Nephron progenitor cell (in vitro differentiated cells): ENCODE measurements around the gene AFAP1.

Source experiments
- DNase-seq: peaks from one replicate; pipeline ENCODE4 v3.0.0; 2021
- H3K27ac Mint-ChIP-seq: 2 replicates; pipeline ENCODE4 v1.8.0; 2021; ENCODE audit warnings: mild to moderate bottlenecking, moderate library complexity, mixed read lengths
- H3K27me3 Mint-ChIP-seq: 2 replicates; pipeline ENCODE4 v1.8.0; 2021; ENCODE audit warnings: mild to moderate bottlenecking, low read depth, mixed read lengths; ENCODE audit not compliant: poor library complexity
- H3K36me3 Mint-ChIP-seq: 2 replicates; pipeline ENCODE4 v1.8.0; 2021; ENCODE audit warnings: low read depth, mixed read lengths
- H3K4me1 Mint-ChIP-seq: 2 replicates; pipeline ENCODE4 v1.8.0; 2021; ENCODE audit warnings: mixed read lengths
- H3K4me3 Mint-ChIP-seq: 2 replicates; pipeline ENCODE4 v1.8.0; 2021; ENCODE audit warnings: mild to moderate bottlenecking, moderate library complexity, mixed read lengths
- H3K9me3 Mint-ChIP-seq: 2 replicates; pipeline ENCODE4 v1.8.0; 2021; ENCODE audit warnings: mild to moderate bottlenecking, moderate library complexity, mixed read lengths
- TF ChIP-seq, protein P1 (sequence below): fragments of 200-600 bp; sonication (generic); IDR thresholded peaks from 2 replicates; pipeline ENCODE4 v1.5.0; 2021; ENCODE audit warnings: antibody characterized with exemption

Gene AFAP1

DNA sequence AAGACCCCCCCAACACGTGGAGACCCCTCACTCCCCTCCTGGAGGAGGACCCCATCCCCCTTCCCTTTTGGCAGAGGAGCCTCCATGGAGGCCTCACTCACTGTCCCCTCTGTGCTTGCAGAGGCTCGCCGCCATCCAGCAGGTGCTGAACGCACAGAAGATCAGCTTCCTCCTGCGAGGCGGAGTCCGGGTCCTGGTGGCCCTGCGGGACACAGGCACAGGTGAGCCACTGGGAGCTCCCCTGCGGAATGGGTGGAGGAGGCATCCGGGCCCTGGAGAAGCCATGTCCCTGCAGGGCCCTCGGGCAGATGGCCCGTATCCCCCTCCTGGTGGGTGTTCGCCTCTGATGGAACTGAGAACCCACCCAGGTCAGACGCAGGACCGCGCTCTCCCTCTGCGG is 206.5 kb downstream of the AFAP1 start:
- TF ChIP-seq, protein P1, sequence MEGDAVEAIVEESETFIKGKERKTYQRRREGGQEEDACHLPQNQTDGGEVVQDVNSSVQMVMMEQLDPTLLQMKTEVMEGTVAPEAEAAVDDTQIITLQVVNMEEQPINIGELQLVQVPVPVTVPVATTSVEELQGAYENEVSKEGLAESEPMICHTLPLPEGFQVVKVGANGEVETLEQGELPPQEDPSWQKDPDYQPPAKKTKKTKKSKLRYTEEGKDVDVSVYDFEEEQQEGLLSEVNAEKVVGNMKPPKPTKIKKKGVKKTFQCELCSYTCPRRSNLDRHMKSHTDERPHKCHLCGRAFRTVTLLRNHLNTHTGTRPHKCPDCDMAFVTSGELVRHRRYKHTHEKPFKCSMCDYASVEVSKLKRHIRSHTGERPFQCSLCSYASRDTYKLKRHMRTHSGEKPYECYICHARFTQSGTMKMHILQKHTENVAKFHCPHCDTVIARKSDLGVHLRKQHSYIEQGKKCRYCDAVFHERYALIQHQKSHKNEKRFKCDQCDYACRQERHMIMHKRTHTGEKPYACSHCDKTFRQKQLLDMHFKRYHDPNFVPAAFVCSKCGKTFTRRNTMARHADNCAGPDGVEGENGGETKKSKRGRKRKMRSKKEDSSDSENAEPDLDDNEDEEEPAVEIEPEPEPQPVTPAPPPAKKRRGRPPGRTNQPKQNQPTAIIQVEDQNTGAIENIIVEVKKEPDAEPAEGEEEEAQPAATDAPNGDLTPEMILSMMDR = no peak
- no peak overlapping the region for H3K4me3 Mint-ChIP-seq
- H3K27ac Mint-ChIP-seq = no peak overlapping the region
- peaks cover 8% of the 10 kb centered on the region for H3K4me1 Mint-ChIP-seq
- no peaks in the 10 kb centered on the region for H3K9me3 Mint-ChIP-seq
- no peak for DNase-seq
- no peaks in the 10 kb centered on the region for H3K36me3 Mint-ChIP-seq
- H3K27me3 Mint-ChIP-seq = peaks cover 5% of the 10 kb centered on the region

DNA sequence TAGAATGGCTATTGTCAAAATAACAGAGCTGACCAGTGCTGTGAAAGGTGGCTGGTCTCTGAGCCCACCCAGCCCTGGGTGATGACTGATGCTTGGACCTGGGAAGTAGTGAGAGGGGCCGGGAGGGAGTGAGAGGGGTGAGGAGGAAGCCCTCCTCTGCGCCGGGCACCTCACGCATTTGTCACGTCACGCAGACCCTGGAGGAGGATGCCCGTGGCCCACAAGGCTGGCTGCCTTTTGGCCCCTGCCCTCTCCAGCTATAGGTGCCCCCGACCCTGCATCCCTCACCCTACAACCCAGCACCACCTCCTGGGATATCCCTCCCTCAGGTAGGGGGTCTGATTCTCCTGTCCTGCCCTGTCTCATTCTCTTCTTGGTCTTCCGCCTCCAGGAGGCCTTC is 207.4 kb downstream of the AFAP1 start:
- TF ChIP-seq, protein P1 = no peak
- no peaks in the 10 kb centered on the region for H3K9me3 Mint-ChIP-seq
- H3K36me3 Mint-ChIP-seq = no peaks in the 10 kb centered on the region
- peaks cover 8% of the 10 kb centered on the region for H3K4me1 Mint-ChIP-seq
- H3K4me3 Mint-ChIP-seq = no peak overlapping the region
- H3K27ac Mint-ChIP-seq = no peak overlapping the region
- H3K27me3 Mint-ChIP-seq = peaks cover 5% of the 10 kb centered on the region
- DNase-seq = no peak

- Mint-ChIP-seq H3K27me3 (peaks cover 5% of the 10 kb centered on the region), H3K36me3 (no peaks in the 10 kb centered on the region), H3K27ac (no peak overlapping the region), H3K9me3 (no peaks in the 10 kb centered on the region), H3K4me1 (peaks cover 8% of the 10 kb centered on the region), H3K4me3 (no peak overlapping the region)
- TF ChIP-seq, protein P1 = no peak
- no peak for DNase-seq
These were observed 208.2 kb downstream of the AFAP1 start for GRCh38 chr4:7731437-7731836.

DNA sequence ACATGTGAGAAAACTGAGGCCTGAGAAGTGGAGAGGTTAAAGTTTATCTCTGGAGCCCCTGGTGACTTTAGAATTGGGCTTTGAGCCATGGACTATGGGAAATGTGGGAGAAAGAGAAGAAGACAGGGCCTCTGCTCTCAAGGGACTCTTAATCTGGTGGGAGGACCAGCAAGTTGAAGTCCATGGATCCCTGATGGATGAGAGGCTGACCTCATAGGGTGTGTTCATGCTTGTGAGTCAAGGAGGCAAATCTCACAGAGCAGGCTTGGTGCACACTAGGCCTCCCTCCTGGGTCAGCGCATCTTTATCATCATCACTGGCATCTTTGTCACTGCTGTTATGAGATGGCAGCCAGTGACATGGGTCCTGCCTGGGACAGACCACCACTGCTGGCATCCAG is 211.9 kb downstream of the AFAP1 start:
- no peaks in the 10 kb centered on the region for H3K27me3 Mint-ChIP-seq
- TF ChIP-seq, protein P1 = no peak
- peaks cover 8% of the 10 kb centered on the region for H3K9me3 Mint-ChIP-seq
- H3K4me3 Mint-ChIP-seq = no peak overlapping the region
- H3K4me1 Mint-ChIP-seq = peaks cover 19% of the 10 kb centered on the region
- DNase-seq = no peak
- H3K36me3 Mint-ChIP-seq = peaks cover 10% of the 10 kb centered on the region
- H3K27ac Mint-ChIP-seq = no peak overlapping the region

- Mint-ChIP-seq H3K27ac (no peak overlapping the region), H3K4me3 (no peak overlapping the region), H3K9me3 (peaks cover 8% of the 10 kb centered on the region), H3K36me3 (peaks cover 10% of the 10 kb centered on the region), H3K4me1 (peaks cover 26% of the 10 kb centered on the region), H3K27me3 (no peaks in the 10 kb centered on the region)
- TF ChIP-seq, protein P1 = no peak
- no peak for DNase-seq
These were observed 212.8 kb downstream of the AFAP1 start for GRCh38 chr4:7726665-7727413.

DNA sequence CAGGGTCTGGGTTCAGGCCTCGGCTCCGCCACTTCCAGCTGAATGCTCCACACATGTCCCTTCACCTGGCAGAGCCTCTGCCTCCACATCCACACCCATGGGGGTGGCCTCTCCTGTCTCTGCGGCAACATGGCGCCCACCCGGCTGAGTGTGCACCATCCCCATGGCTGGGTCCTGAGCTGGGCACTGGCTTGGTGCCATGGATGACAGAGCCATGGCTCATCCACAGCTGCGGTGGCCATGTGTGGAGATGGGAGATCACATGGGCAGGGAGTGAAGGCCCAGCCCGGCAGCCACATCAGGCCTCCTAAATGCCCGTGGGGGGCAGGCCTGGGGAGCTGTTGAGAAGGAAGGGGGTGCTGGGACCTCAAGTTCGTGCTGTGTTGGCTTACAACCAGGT is 213.7 kb downstream of the AFAP1 start:
- TF ChIP-seq, protein P1 = no peak
- Mint-ChIP-seq H3K27me3 (no peaks in the 10 kb centered on the region), H3K27ac (no peak overlapping the region), H3K9me3 (peaks cover 8% of the 10 kb centered on the region), H3K36me3 (peaks cover 10% of the 10 kb centered on the region), H3K4me3 (no peak overlapping the region), H3K4me1 (peaks cover 26% of the 10 kb centered on the region)
- DNase-seq = no peak
